ENCODE measurements around the gene PRKCG. TPM values are rescaled to one million over a fixed set of nuclear protein-coding genes. Genes with fewer than 3 reads are reported as not detected.

The PRKCG gene
- total RNA-seq, 1 experiment from 2014 or later, result 2.8 TPM

GRCh38 chr19:53942001-53942786, 60.2 kb downstream of the PRKCG start:
- no peaks in the 10 kb centered on the region for H3K9me3 ChIP-seq (ENCODE audit: control insufficient read depth in 1 of 2, insufficient read depth in 1 of 2, low read depth in 1 of 2, low read length in 2 of 2)
- H3K4me2 ChIP-seq (ENCODE audit: low read length), result no peak overlapping the region
- H3K36me3 ChIP-seq (ENCODE audit: control insufficient read depth in 1 of 2, insufficient read depth in 2 of 2, low read length in 2 of 2), result no peaks in the 10 kb centered on the region
- H2AFZ ChIP-seq (ENCODE audit: low read depth, low read length, poor library complexity, severe bottlenecking), result no peak overlapping the region
- no peaks in the 10 kb centered on the region for H4K20me1 ChIP-seq (ENCODE audit: insufficient read depth)
- ATAC-seq (peak; percentile 67), DNase-seq (ENCODE audit: low read depth, low spot score) (no peak)
- CTCF ChIA-PET, result no interaction called here
- H3K9ac ChIP-seq (ENCODE audit: low read length), result no peak overlapping the region
- no peaks in the 10 kb centered on the region for H3K4me1 ChIP-seq (ENCODE audit: control insufficient read depth in 1 of 2, insufficient read depth in 2 of 2, low read length in 2 of 2)
- RAD21 ChIA-PET (ENCODE audit: low non-redundant PET in 1 of 2, low total read pairs in 2 of 2, uncharacterized antibody in 2 of 2, unreplicated experiment in 2 of 2), result no interaction called here
- no TSS peak for BruUV-seq (replicated peaks)
- H3K9me2 ChIP-seq (ENCODE audit: insufficient read depth), result no peaks in the 10 kb centered on the region
- POLR2A ChIA-PET, result no interaction called here
- H3K27me3 ChIP-seq (ENCODE audit: insufficient read depth, low read length), result no peaks in the 10 kb centered on the region
- no peak overlapping the region for H3K4me3 ChIP-seq (replicated peaks in 1 of 2; ENCODE audit: low read depth in 1 of 2, low read length in 2 of 2)
- no peak overlapping the region for H3K27ac ChIP-seq (ENCODE audit: low read depth, low read length)
- H3K79me2 ChIP-seq (ENCODE audit: insufficient read depth, low read length), result no peaks in the 10 kb centered on the region
- TF ChIP-seq TCF7L2 (IDR thresholded peaks at IDR 0.05; ENCODE audit: borderline replicate concordance, extremely low read depth, insufficient read depth, insufficient read length) (no peak), SP1 (IDR thresholded peaks at IDR 0.05; ENCODE audit: low read depth) (no peak), SRF (IDR thresholded peaks at IDR 0.05; ENCODE audit: low read depth) (no peak), EZH2phosphoT487 (IDR thresholded peaks at IDR 0.05; ENCODE audit: borderline replicate concordance) (no peak), CTCF (IDR thresholded peaks at IDR 0.05 in 2 of 3, conservative IDR thresholded peaks at IDR 0.05 in 1 of 3; ENCODE audit: borderline replicate concordance in 1 of 3, insufficient read depth in 1 of 3, low read depth in 2 of 3, low read length in 2 of 3) (no peak), ZBTB33 (IDR thresholded peaks at IDR 0.05; ENCODE audit: extremely low read depth, insufficient replicate concordance, low read length) (no peak), SIN3A (IDR thresholded peaks at IDR 0.05; ENCODE audit: low read depth) (no peak), MAX (IDR thresholded peaks at IDR 0.05) (no peak), RAD21 (IDR thresholded peaks at IDR 0.05; ENCODE audit: low read depth) (no peak), FOSL1 (IDR thresholded peaks at IDR 0.05; ENCODE audit: low read depth) (no peak)
- intact Hi-C loops (cut with micrococcal nuclease), result no loop called here
